K562 (cell line): ENCODE measurements around the gene MAP4K1. TPM values are rescaled to one million over a fixed set of nuclear protein-coding genes. Genes with fewer than 3 reads are reported as not detected.

ENCODE experiments used
- DDX20 ChIP-seq: fragments of 450-650 bp; IDR thresholded peaks from 2 replicates; pipeline ENCODE4 v1.6.1; 2016; ENCODE audit warnings: missing genetic modification characterization, low read depth, mild to moderate bottlenecking, missing compliant biosample characterization, moderate library complexity
- EHMT2 ChIP-seq: fragments of 450-650 bp; IDR thresholded peaks from 2 replicates; pipeline ENCODE4 v1.6.1; 2018; ENCODE audit warnings: antibody characterized with exemption
- HINFP ChIP-seq: fragments of 450-650 bp; conservative IDR thresholded peaks from 2 replicates; pipeline ENCODE4 v1.6.1; 2016; ENCODE audit warnings: missing genetic modification characterization, low read depth, mild to moderate bottlenecking, control low read depth, missing compliant biosample characterization
- KDM4B ChIP-seq, 2 experiments: fragments of 450-650 bp in 1 of 2; sonication (generic) in 1 of 2; IDR thresholded peaks; 2 replicates each; pipeline ENCODE4 v1.6.1; 2016 to 2017; ENCODE audit warnings: borderline replicate concordance in 2 of 2, antibody characterized with exemption in 1 of 2, low read depth in 1 of 2, mild to moderate bottlenecking in 1 of 2
- NEUROD1 ChIP-seq: fragments of 150-350 bp; IDR thresholded peaks from 2 replicates; pipeline ENCODE4 v1.6.1; 2014; ENCODE audit warnings: borderline replicate concordance, low read length, low read depth; ENCODE audit not compliant: partially characterized antibody
- RCOR1 ChIP-seq, 2 experiments: IDR thresholded peaks; 2 replicates each; pipeline ENCODE4 v1.6.1; 2012; ENCODE audit warnings: low read depth in 2 of 2, low read length in 2 of 2, borderline replicate concordance in 1 of 2, improper control_type of control experiment in 1 of 2
- REST ChIP-seq, 2 experiments: fragments of 450-650 bp; formaldehyde crosslinking in 1 of 2; IDR thresholded peaks; 2 replicates each; pipeline versions ENCODE4 v1.4.0 to v1.6.1; 2014 to 2020; ENCODE audit warnings: mild to moderate bottlenecking in 2 of 2, borderline replicate concordance in 1 of 2, low read depth in 1 of 2
- THRB ChIP-seq: fragments of 450-650 bp; formaldehyde crosslinking; conservative IDR thresholded peaks from 2 replicates; pipeline ENCODE4 v1.4.0; 2022; ENCODE audit warnings: mild to moderate bottlenecking, missing genetic modification characterization
- ZFP1 ChIP-seq: fragments of 450-650 bp; formaldehyde crosslinking; IDR thresholded peaks from 2 replicates; pipeline ENCODE4 v1.4.0; 2020; ENCODE audit warnings: mild to moderate bottlenecking, mixed read lengths
- ZKSCAN3 ChIP-seq: fragments of 250-450 bp; sonication (Bioruptor Pico); IDR thresholded peaks from 2 replicates; pipeline ENCODE4 v1.4.0; 2020
- ZNF518B ChIP-seq: fragments of 250-450 bp; sonication (Bioruptor Pico); IDR thresholded peaks from 2 replicates; pipeline ENCODE4 v1.5.0; 2021; ENCODE audit warnings: mild to moderate bottlenecking, moderate library complexity
- ZNF644 ChIP-seq: fragments of 200-800 bp; sonication (Bioruptor generic); IDR thresholded peaks from 2 replicates; pipeline ENCODE4 v1.6.1; 2016; ENCODE audit warnings: low read depth, missing genetic modification characterization, missing compliant biosample characterization
- polyA plus RNA-seq, 8 experiments: library from polyadenylated mRNA; depleted of rRNA in 4 of 8; stranded (reverse) in 5 of 8; unstranded in 3 of 8; fragments of >200 nt; fragmentation: Nextera tagmentation in 2 of 8; fragmentation: Illumina TruSeq in 1 of 8; extraction: Ambion mirVana in 2 of 8; extraction: Trizol in 1 of 8; gene quantifications; 2 replicates each; pipeline versions ENCODE4 v1.2.1 to v1.2.3, GENCODE V29; 2011 to 2014; ENCODE audit warnings: inconsistent platforms in 1 of 8, missing spikeins in 1 of 8
- total RNA-seq, 7 experiments: library from RNA; depleted of rRNA in 6 of 7; stranded (reverse); fragments of >200 nt in 6 of 7; fragmentation: Illumina TruSeq in 2 of 7; extraction: Trizol in 2 of 7; gene quantifications; 2 replicates each; pipeline versions ENCODE4 v1.2.1 to v1.2.3, GENCODE V29; 2011 to 2021; ENCODE audit warnings: low replicate concordance in 1 of 7

MAP4K1 gene
- total and polyA plus RNA-seq, 9 of the 15 experiments (the other 6 are each of a cell fraction or from before 2014, with no cell fraction given), result 0.14 to 3.2 (median 0.73) TPM; not detected in 1

- TF ChIP-seq THRB (CRISPR knock-in tag), result 0 out of 2 replicates have a peak, but pooled peaks have one; percentile 36
- peak; percentile 96 for TF ChIP-seq REST (IDR thresholded peaks at IDR 0.05; ENCODE audit: borderline replicate concordance)
- no peak for TF ChIP-seq REST (CRISPR knock-in tag; IDR thresholded peaks at IDR 0.05; ENCODE audit: low read depth)
- no peak for TF ChIP-seq ZNF644 (tag)
- TF ChIP-seq NEUROD1, result peak; percentile 68
- TF ChIP-seq ZNF518B (CRISPR knock-in tag), result no peak
- TF ChIP-seq KDM4B (IDR thresholded peaks at IDR 0.05; ENCODE audit: borderline replicate concordance in 2 of 2, low read depth in 1 of 2), result no peak
- no peak for TF ChIP-seq ZFP1 (CRISPR knock-in tag)
- TF ChIP-seq HINFP (tag), result no peak
- no peak for TF ChIP-seq DDX20 (tag)
- no peak for TF ChIP-seq ZKSCAN3 (CRISPR knock-in tag)
- peak; percentile 36; the same call in 1 of the 2 replicates for TF ChIP-seq EHMT2
- peak; percentile 41 to 98; a peak in 3 of 4 replicates for TF ChIP-seq RCOR1 (IDR thresholded peaks at IDR 0.05; ENCODE audit: borderline replicate concordance in 1 of 2, low read depth in 2 of 2, low read length in 2 of 2)
Measured at GRCh38 chr19:38557205-38557799, 60.5 kb downstream of the MAP4K1 start (continued).
